Esophagus (tissue), 2 donors: Measurements from ENCODE around the gene SND1. TPM values are rescaled to one million over a fixed set of nuclear protein-coding genes. Genes with fewer than 3 reads are reported as not detected.

ENCODE experiments used
- H3K27ac ChIP-seq, 2 donors: one replicate each; pipeline ENCODE4 v1.5.1; 2013; ENCODE audit warnings: low read depth in 2 of 2, mild to moderate bottlenecking in 2 of 2, inconsistent platforms in 1 of 2, low read length in 1 of 2, moderate library complexity in 1 of 2
- H3K27me3 ChIP-seq, 2 donors: one replicate each; pipeline ENCODE4 v1.6.1; 2013; ENCODE audit warnings: low read length in 2 of 2, control low read depth in 1 of 2, mild to moderate bottlenecking in 1 of 2; ENCODE audit not compliant: insufficient read depth in 2 of 2, control insufficient read depth in 1 of 2
- H3K36me3 ChIP-seq, 2 donors: one replicate each; pipeline ENCODE4 v1.6.1; 2013; ENCODE audit warnings: low read length in 1 of 2; ENCODE audit not compliant: control insufficient read depth in 2 of 2, insufficient read depth in 2 of 2
- H3K4me1 ChIP-seq, 2 donors: one replicate each; pipeline ENCODE4 v1.6.1; 2013; ENCODE audit warnings: low read length in 1 of 2; ENCODE audit not compliant: control insufficient read depth in 2 of 2, insufficient read depth in 2 of 2
- H3K4me3 ChIP-seq, 2 donors: one replicate each; pipeline ENCODE4 v1.5.1; 2013; ENCODE audit warnings: low read length in 2 of 2, mild to moderate bottlenecking in 2 of 2, low read depth in 1 of 2, moderate library complexity in 1 of 2
- H3K9me3 ChIP-seq, 2 donors: one replicate each; pipeline ENCODE4 v1.6.1; 2013; ENCODE audit warnings: mild to moderate bottlenecking in 2 of 2, low read depth in 1 of 2, low read length in 1 of 2, moderate library complexity in 1 of 2; ENCODE audit not compliant: control insufficient read depth in 2 of 2, insufficient read depth in 1 of 2
- WGBS, 2 donors: extraction: QIAGEN DNeasy Blood & Tissue Kit; methylation state at CpG; one replicate each; pipeline ENCODE4 v1.1.7; 2013; 5-methylcytosine and 5-hydroxymethylcytosine counted together
- polyA plus RNA-seq, 2 donors: library from polyadenylated mRNA; stranded (reverse); fragments of 200-250 nt; gene quantifications; one replicate each; pipeline ENCODE4 v1.2.3, GENCODE V29; 2013
- donor health status: healthy with polysubstance abuse.
- donor health status: Bipolar disorder and iron deficiency.

SND1 gene
- polyA plus RNA-seq, 2 donors, result 23.1 to 44.4 TPM

DNA sequence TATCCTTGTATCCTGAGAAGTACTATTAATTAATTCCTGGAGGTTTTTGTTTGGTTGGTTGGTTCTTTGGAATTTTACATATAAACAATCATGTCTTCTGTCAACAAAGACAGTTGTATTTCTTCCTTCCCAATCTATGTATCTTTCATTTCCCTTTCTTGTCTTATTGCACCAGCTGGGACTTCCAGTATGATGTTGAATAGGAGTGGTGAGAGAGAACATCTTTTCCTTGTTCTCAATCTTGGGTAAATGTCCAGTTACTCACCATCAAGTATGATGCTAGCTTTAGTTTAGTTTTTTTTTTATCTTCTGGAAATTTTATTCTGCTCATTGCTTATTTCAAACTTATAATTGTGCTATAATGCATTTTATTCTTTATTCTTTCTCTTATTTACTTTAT lies 26.7 kb upstream of the SND1 start:
- H3K27me3 ChIP-seq, result peaks cover 3% of the 10 kb centered on the region in 2 donors
- no peak overlapping the region for H3K27ac ChIP-seq
- no peaks in the 10 kb centered on the region for H3K9me3 ChIP-seq
- H3K36me3 ChIP-seq, result no peaks in the 10 kb centered on the region
- H3K4me3 ChIP-seq, result no peak overlapping the region
- H3K4me1 ChIP-seq, result no peaks in the 10 kb centered on the region

DNA sequence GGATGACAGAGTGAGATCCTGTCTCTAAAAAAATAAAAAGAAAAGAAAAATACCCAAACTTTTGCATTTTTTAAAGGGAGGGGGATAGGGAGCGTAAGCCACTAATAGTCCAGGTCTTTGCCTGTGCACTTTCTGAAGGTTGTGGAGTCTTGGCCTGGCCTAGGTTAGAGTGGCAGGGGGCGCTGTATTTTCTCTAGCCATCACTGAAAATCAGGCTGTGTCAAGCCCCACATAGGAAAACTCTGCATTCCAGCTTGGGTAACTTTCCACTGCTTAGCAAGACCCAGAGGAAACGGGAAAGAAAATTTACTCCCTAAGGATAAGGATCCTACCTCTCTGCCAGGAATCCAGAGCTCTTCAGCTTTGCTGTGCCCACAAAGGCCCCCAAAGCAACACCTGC lies 23.5 kb upstream of the SND1 start:
- Histone ChIP-seq H3K27ac (no peak overlapping the region), H3K4me3 (no peak overlapping the region), H3K9me3 (no peaks in the 10 kb centered on the region), H3K27me3 (no peaks in the 10 kb centered on the region), H3K4me1 (no peaks in the 10 kb centered on the region), H3K36me3 (no peaks in the 10 kb centered on the region)
- WGBS, 2 donors, result 59 to 70% methylated on average over 3 of the region's 3 CpGs

DNA sequence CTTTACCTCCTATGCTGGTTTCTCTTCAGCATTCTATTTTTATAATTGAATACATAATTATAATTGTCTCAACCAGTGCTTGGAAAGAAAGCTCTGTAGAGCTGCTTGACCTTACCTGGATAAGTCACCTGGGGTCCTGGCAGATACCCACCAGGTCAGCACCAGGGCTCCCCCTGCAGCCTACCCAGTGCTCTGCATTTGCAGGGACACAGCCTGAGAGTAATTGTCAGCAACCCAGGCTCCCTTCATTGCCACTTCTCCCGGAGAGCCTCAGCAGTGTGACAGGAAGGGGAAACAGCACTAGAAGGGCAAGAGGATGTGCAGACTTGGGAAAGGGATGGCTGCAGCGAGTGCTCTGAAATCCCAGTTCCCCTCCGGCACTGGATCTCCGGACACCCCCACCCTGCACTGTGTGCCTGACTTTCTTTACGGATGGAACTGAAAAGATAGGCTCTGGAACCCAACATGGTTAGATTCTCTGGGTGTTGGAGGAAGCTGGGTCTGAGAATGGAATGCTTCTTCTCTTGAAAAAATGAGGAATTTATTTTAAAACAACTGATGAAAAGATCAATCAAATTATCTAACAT lies 22.6 kb upstream of the SND1 start:
- 23% methylated on average over 5 of the region's 5 CpGs for WGBS, 2 donors
- no peaks in the 10 kb centered on the region for H3K9me3 ChIP-seq

DNA sequence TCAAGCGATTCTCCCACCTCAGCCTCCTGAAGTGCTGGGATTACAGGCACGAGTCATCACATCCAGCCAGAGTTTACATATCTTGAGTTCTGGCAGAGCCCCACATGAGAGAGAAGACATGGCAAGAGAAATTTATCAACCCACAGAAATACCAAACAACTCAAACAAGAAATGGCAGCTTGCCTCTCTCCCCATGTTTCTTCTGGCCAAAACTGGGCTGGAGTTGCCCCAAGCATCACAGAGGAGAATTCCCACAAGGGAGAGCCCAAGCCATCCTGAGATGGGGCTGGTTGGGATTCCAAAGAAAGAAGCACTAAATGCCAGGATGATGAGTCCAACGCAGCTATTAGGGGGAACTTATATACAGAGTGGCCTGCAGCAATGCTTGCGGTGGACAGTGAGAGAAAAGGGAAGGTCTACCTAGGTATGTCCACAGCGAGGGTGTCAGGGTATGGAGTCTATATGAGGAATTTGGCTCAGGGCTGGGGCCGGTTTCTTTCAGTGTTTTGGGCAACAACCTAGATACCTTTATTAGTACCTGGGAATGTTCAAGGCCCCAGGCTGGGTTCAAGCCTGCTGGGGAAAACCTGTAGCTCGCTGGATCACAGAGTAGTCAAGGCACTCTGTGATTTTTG lies 19.6 kb upstream of the SND1 start:
- WGBS, 2 donors, result 79 to 81% methylated on average over 7 of the region's 7 CpGs
- Histone ChIP-seq H3K4me3 (no peak overlapping the region), H3K36me3 (no peaks in the 10 kb centered on the region), H3K27ac (no peak overlapping the region), H3K27me3 (no peaks in the 10 kb centered on the region), H3K4me1 (no peaks in the 10 kb centered on the region), H3K9me3 (no peaks in the 10 kb centered on the region)

More for the DNA sequence above, 22.6 kb upstream of the SND1 start:
- H3K4me3 ChIP-seq, result no peak overlapping the region
- H3K27me3 ChIP-seq, result no peaks in the 10 kb centered on the region
- H3K36me3 ChIP-seq, result no peaks in the 10 kb centered on the region
- H3K4me1 ChIP-seq, result no peaks in the 10 kb centered on the region
- no peak overlapping the region for H3K27ac ChIP-seq

DNA sequence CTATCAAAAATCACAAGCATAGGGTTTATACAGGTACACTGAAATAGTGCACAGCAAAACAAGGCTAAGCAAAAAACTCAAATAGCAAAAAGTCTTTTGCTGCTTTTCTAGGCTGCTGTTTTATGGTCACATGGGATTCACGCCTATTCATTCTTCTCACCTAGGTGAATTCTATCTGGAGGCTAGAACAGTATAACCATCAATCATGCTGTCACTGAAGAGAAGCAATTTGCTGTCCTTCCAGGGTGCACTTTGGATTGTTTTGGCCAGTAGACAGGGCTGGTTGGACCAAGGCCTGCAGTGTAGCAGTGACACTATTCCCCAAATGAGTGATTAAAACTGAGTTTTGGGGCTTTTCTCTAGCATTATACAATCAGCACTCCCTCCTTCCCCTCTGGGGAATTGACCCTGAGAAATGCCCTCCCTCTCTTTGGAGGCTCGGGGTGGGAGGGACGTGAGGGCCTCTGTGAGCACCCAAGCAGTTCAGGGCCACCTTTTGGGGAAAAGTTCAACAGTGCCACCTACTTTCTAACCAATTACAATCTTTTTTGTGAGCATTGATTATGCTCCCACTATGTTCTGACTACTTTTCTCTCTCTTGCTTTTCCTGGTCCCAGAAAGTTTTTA lies 16.2 kb upstream of the SND1 start:
- no peaks in the 10 kb centered on the region for H3K9me3 ChIP-seq
- no peaks in the 10 kb centered on the region for H3K27me3 ChIP-seq
- no peak overlapping the region for H3K4me3 ChIP-seq
- H3K36me3 ChIP-seq, result no peaks in the 10 kb centered on the region
- 46 to 54% methylated on average over 3 of the region's 3 CpGs for WGBS, 2 donors
- no peaks in the 10 kb centered on the region for H3K4me1 ChIP-seq
- H3K27ac ChIP-seq, result no peak overlapping the region

DNA sequence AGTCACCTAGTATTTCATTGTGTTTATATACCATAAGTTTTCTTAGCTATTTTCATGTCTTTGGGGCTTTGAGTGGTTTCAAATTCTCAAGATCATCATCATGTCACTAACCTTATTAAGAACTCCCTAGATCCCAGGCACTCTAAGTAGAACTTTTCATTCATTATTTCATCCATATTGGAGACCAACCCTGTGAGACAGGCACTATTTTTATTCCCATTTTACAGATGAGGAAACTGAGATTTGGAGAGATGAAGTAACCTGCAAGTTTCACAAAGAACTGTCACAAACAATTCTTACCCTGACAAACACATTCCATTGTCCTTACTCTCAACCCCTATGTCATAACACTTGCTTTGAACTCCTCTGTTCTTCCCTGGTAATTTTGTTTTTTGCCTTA lies 13.8 kb upstream of the SND1 start:
- Histone ChIP-seq H3K27me3 (no peaks in the 10 kb centered on the region), H3K27ac (no peak overlapping the region), H3K4me3 (no peak overlapping the region), H3K4me1 (no peaks in the 10 kb centered on the region), H3K9me3 (no peaks in the 10 kb centered on the region), H3K36me3 (no peaks in the 10 kb centered on the region)

DNA sequence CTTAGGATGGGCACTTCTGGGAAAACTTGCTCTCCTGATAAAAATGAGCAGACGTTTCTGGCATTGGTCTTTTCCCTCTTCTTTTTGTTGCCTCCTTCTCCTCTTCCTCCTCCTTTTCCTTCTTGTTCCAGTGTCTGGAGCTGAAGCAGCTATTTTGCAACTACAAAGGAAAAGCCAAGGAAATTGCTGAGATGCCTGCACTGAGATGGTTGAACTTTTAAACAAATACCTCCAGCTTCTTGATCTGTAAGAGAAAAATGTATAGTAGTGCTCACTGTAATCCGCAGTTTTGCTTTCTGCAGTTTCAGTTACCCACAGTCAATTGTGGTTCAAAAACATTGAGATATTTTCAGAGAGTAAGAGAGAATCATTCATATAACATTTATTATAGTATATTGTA lies 7.5 kb upstream of the SND1 start:
- no peaks in the 10 kb centered on the region for H3K4me1 ChIP-seq
- H3K27me3 ChIP-seq, result no peaks in the 10 kb centered on the region
- H3K27ac ChIP-seq, result no peak overlapping the region
- H3K4me3 ChIP-seq, result no peak overlapping the region
- no peaks in the 10 kb centered on the region for H3K36me3 ChIP-seq
- no peaks in the 10 kb centered on the region for H3K9me3 ChIP-seq
- WGBS, 2 donors, result 63 to 75% methylated on average over 2 of the region's 2 CpGs

DNA sequence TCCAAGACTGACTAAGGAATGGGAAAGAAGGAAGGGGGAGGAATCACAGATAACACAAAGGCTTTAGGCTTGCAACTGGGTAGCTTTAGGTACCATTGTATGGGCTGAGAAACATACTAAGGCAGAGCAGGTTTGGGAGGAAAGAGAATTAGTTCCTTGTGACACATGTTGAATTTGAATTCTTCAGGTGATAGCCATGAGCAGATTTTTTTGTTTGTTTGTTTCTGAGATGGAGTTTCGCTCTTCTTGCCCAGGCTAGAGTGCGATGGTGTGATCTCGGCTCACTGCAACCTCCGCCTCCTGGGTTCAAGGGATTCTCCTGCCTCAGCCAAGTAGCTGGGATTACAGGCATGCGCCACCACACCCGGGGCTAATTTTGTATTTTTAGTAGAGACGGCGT lies 4.4 kb upstream of the SND1 start:
- WGBS, 2 donors, result 95 to 98% methylated on average over 8 of the region's 8 CpGs
- H3K27me3 ChIP-seq, result no peaks in the 10 kb centered on the region
- H3K36me3 ChIP-seq, result no peaks in the 10 kb centered on the region

DNA sequence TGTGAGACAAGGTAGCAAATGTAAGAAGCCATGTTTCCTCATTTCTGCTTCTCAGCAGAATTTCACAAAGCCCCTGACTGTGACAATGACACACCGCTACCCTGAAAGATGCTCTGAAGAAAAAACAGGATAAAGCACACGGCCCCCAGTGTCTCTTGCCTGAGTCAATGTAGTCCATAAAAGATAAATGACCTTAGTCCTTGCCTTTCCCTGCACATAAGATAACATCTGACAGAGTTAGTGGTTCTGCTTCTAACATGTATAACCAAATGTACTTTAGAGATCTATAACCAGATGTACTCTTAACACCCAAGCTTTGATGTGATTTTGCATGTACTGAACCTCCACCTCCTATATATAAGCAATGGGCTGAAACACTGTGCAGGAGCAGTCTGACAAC lies 3.0 kb upstream of the SND1 start:
- H3K27me3 ChIP-seq, result no peaks in the 10 kb centered on the region
- H3K4me1 ChIP-seq, result no peaks in the 10 kb centered on the region
- H3K27ac ChIP-seq, result no peak overlapping the region
- 78 to 80% methylated on average over 2 of the region's 2 CpGs for WGBS, 2 donors
- no peaks in the 10 kb centered on the region for H3K9me3 ChIP-seq
- no peaks in the 10 kb centered on the region for H3K36me3 ChIP-seq
- H3K4me3 ChIP-seq, result no peak overlapping the region

More for the DNA sequence above, 4.4 kb upstream of the SND1 start:
- Histone ChIP-seq H3K9me3 (no peaks in the 10 kb centered on the region), H3K4me3 (no peak overlapping the region), H3K27ac (no peak overlapping the region), H3K4me1 (no peaks in the 10 kb centered on the region)
